Measurements from ENCODE around the gene DUSP8.

GRCh38 chr11:1566381-1567051, 5.6 kb downstream of the DUSP8 start:
- TF ChIP-seq YY1 (IDR thresholded peaks at IDR 0.05; ENCODE audit: insufficient read depth, insufficient read length) (no peak), SUZ12 (IDR thresholded peaks at IDR 0.05; ENCODE audit: extremely low read depth, insufficient read depth, insufficient read length) (no peak), ZNF274 (IDR thresholded peaks at IDR 0.05; ENCODE audit: low read depth, low read length) (no peak)
